GM06990 (cell line): Measurements from ENCODE around the gene KCTD2.

Experiments used
- DNase-seq: peaks from one replicate; pipeline ENCODE4 v3.0.0-alpha.2; 2011; ENCODE audit not compliant: insufficient read length; ENCODE audit errors: extremely low read depth
- H3K27me3 ChIP-seq: replicated peaks from 2 replicates; pipeline ENCODE4 v1.6.0; 2011; ENCODE audit warnings: low read length; ENCODE audit not compliant: control insufficient read depth, insufficient read depth
- H3K36me3 ChIP-seq: 2 replicates; pipeline ENCODE4 v1.5.1; 2011; ENCODE audit warnings: low read length; ENCODE audit not compliant: control insufficient read depth, insufficient read depth
- H3K4me3 ChIP-seq: replicated peaks from 2 replicates; pipeline ENCODE4 v1.5.1; 2011; ENCODE audit warnings: low read depth, mild to moderate bottlenecking, control low read depth, low read length
- TF ChIP-seq, protein P1 (sequence below): IDR thresholded peaks from 2 replicates; pipeline ENCODE4 v1.5.1; 2011; ENCODE audit warnings: low read length, control low read depth, mild to moderate bottlenecking, inconsistent platforms; ENCODE audit not compliant: insufficient read depth, poor library complexity, severe bottlenecking

KCTD2 gene

DNA sequence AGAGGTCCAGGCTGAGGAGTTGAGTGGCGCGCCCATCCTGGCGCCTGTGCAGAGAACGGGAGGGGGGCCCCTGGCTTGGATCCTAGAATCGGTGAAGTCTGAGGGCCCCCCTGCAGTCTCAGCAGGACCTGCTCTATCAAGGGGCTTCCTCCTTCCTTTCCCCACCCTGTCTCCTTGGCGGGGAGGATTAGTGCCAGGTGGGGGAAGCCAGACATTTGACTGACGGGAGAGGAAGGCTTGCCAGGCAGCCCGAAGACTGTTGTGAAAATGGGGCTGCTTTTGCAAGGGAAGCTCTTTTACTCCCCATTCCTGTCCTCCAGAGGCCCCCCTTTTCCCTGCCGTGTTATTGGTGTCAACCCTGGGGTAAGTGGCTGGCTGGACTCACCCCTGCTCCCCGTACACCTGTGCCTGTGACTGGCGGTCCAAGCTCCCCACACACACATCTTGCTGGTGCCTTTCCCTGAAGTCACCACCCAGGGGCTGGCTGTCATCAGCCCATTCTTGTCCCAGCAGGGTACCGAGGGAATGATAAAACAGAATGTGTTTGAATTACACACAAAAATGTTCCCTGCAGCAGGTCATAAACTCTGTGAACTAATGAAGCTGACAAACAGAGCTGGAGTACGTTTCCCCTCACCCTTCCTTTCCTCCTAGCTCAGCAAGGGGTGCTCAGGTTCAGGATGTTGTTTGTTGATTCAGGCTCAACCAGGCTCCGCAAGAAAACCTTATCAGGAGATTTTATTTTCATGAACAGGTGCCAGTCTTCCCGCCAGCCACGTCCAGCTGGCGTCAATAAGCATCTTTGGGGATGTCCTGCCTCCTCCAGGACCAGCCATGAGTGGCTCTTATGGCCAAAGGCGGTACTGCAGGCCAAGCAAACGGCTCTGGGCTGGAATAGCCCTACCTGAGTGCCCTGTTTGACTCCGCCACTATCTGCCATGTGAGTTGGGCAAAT, 58.4 kb downstream of the KCTD2 start:
- no peak for DNase-seq
- Histone ChIP-seq H3K4me3 (no peak overlapping the region), H3K36me3 (no peaks in the 10 kb centered on the region), H3K27me3 (no peaks in the 10 kb centered on the region)
- TF ChIP-seq, protein P1, sequence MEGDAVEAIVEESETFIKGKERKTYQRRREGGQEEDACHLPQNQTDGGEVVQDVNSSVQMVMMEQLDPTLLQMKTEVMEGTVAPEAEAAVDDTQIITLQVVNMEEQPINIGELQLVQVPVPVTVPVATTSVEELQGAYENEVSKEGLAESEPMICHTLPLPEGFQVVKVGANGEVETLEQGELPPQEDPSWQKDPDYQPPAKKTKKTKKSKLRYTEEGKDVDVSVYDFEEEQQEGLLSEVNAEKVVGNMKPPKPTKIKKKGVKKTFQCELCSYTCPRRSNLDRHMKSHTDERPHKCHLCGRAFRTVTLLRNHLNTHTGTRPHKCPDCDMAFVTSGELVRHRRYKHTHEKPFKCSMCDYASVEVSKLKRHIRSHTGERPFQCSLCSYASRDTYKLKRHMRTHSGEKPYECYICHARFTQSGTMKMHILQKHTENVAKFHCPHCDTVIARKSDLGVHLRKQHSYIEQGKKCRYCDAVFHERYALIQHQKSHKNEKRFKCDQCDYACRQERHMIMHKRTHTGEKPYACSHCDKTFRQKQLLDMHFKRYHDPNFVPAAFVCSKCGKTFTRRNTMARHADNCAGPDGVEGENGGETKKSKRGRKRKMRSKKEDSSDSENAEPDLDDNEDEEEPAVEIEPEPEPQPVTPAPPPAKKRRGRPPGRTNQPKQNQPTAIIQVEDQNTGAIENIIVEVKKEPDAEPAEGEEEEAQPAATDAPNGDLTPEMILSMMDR: peak; percentile 74

DNA sequence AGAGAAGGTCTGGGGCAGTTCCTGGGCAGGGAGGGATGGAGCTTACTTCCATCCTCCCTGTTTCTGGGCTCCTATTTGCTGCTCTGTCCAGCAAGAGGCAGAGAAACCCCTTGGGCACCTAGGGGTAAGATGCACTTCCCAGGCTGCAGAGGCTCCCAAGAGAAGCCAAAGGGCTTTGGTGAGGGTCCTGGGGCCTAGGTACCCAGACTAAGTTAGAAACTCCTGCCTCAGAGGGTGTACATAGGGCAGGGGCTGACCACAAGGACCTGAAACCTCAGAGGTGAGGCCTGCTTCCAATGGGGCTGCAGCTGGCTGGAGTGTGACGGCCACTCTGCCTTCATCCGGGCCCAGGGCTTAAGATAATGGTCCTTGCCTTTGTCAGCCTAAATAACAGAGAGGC, 61.2 kb downstream of the KCTD2 start:
- H3K27me3 ChIP-seq: no peaks in the 10 kb centered on the region
- no peak for DNase-seq
- no peak overlapping the region for H3K4me3 ChIP-seq
- TF ChIP-seq, protein P1: no peak
- no peaks in the 10 kb centered on the region for H3K36me3 ChIP-seq

DNA sequence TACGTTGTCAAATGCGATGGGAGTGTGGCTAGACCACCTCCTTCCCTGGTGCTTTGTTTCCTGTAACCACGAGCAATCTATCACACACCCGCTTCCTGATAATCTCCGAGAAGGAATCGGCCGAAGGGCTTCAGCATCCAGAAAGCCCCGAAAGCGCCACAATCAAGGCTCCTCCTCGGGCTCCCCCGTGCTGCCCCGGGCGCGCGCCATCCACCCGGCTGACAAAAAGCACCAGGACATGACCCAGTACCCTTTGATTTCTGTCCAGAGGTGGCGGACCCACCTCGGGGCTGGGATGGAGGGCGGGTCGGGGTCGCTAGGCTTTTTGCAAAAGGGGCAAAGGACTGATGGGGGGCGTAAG, 62.0 kb downstream of the KCTD2 start:
- Histone ChIP-seq H3K4me3 (peak overlapping the region; percentile 90), H3K27me3 (no peaks in the 10 kb centered on the region)
- TF ChIP-seq, protein P1: no peak

DNA sequence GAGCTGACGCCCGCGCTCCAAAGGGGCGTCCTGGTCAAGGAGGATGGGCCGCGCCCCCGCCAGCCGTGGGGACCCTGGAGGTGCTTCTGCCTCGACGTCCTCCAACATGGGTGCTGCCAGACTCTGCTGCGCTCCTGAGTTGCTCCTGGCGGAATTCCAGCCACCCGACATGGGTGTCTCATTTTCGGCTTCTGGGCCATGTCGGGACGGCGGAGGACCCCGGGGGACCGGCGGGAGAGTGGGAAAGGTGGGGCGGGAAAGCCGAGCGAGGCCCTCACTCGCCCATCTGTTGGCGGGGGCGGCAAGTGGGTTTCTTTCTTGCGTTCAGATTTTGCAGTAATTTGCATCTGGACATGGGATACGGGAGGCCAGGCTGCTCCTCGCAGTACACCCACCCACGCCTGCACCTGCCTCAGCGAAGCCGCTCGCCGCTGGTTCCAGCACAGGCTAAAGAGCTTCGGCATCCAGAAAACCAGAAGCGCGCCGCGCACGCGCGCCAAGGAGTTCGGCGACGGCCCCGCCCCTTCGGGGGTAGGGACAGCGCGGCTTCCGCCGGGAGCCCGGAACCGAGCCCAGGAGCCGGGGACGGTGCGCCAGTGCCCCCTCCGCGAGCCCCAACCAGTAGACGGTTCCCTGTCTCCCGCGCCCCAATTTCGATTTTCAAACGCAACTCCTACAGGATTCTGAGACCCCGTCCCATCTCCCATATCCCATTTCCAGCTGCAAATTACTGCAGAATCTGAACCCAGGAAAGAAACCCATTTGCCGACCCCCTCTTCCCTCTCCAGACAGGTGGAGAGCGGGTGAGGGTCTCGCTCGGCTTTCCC, 62.6 kb downstream of the KCTD2 start, which contains the start of gene ARMC7:
Gene ARMC7, plus strand, starts transcription at position 563 of the 827 bp plus-strand sequence. CDS start 320 bp downstream, outside the sequence.
- DNase-seq: peak; percentile 94
- no peaks in the 10 kb centered on the region for H3K36me3 ChIP-seq
- TF ChIP-seq, protein P1: no peak
- no peaks in the 10 kb centered on the region for H3K27me3 ChIP-seq
- H3K4me3 ChIP-seq: peak within 1 kb of the TSS; percentile 90

More for the DNA sequence above, 62.0 kb downstream of the KCTD2 start:
- no peak for DNase-seq
- no peaks in the 10 kb centered on the region for H3K36me3 ChIP-seq

DNA sequence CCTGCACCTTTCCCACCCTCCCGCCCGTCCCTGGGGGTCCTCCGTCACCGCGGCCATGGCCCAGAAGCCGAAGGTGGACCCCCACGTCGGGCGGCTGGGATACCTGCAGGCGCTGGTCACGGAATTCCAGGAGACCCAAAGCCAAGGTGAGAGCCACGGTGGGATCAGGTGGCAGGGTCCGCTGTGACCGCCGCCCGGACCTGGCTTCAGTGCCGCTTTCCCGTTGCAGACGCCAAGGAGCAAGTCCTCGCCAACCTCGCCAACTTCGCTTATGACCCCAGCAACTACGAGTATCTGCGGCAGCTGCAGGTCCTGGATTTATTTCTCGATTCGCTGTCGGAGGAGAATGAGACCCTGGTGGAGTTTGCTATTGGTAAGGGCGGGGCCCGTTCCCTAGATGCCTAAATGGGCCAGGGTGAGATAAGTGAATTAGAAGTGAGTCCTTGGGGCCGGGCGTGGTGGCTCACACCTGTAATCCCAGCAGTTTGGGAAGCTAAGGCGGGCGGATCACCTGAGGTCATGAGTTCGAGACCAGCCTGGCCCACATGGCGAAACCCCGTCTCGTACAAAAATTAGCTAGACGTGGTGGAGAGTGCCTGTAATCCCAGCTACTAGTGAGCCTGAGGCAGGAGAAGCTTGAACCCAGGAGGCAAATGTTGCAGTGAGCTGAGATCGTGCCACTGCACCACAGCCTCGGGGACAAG, 63.4 kb downstream of the KCTD2 start:
- DNase-seq: no peak
- TF ChIP-seq, protein P1: no peak
- no peaks in the 10 kb centered on the region for H3K27me3 ChIP-seq
- H3K4me3 ChIP-seq: peak overlapping the region; percentile 90
- H3K36me3 ChIP-seq: no peaks in the 10 kb centered on the region
